GM21717 (cell line): ENCODE measurements around the gene SMAD6.
A peak's percentile ranks its signal among the peaks of the same experiment; 100 is the strongest.

ENCODE experiments used
- ATAC-seq: cut with Tn5 transposase; IDR thresholded peaks from one replicate; pipeline ENCODE4 v1.9.1; 2021; ENCODE audit warnings: mild to moderate bottlenecking, moderate library complexity; ENCODE audit not compliant: unreplicated experiment

The SMAD6 gene

GRCh38 chr15:66702035-66702786 is at the start of gene SMAD6:
SMAD6 (plus strand) TSS chr15:66702236; CDS start chr15:66703259, 1,023 bp downstream.
- ATAC-seq, result peak; percentile 32

GRCh38 chr15:66652806-66653205 is 49.2 kb upstream of the SMAD6 start:
- no peak for ATAC-seq

- ATAC-seq, result no peak
Observed at GRCh38 chr15:66653398-66653797, 48.6 kb upstream of the SMAD6 start.

- no peak for ATAC-seq
Observed at GRCh38 chr15:66653852-66654251, 48.2 kb upstream of the SMAD6 start.

- no peak for ATAC-seq
Observed at GRCh38 chr15:66654361-66654738, 47.7 kb upstream of the SMAD6 start.

GRCh38 chr15:66654739-66655375 is 47.2 kb upstream of the SMAD6 start:
- ATAC-seq, result no peak

GRCh38 chr15:66655511-66655910 is 46.5 kb upstream of the SMAD6 start:
- no peak for ATAC-seq

GRCh38 chr15:66655997-66656396 is 46.0 kb upstream of the SMAD6 start:
- no peak for ATAC-seq

GRCh38 chr15:66657185-66658020 is 44.6 kb upstream of the SMAD6 start:
- no peak for ATAC-seq

- no peak for ATAC-seq
Observed at GRCh38 chr15:66658044-66658443, 44.0 kb upstream of the SMAD6 start.

GRCh38 chr15:66658855-66659254 is 43.2 kb upstream of the SMAD6 start:
- ATAC-seq, result no peak

- no peak for ATAC-seq
Observed at GRCh38 chr15:66659384-66659783, 42.7 kb upstream of the SMAD6 start.

- ATAC-seq, result no peak
Observed at GRCh38 chr15:66661432-66662096, 40.5 kb upstream of the SMAD6 start.

GRCh38 chr15:66662522-66662921 is 39.5 kb upstream of the SMAD6 start:
- ATAC-seq, result no peak

GRCh38 chr15:66663664-66664063 is 38.4 kb upstream of the SMAD6 start:
- ATAC-seq, result no peak

- no peak for ATAC-seq
Observed at GRCh38 chr15:66670175-66670574, 31.9 kb upstream of the SMAD6 start.

GRCh38 chr15:66670762-66671580 is 31.1 kb upstream of the SMAD6 start:
- ATAC-seq, result no peak

- no peak for ATAC-seq
Observed at GRCh38 chr15:66672867-66673266, 29.2 kb upstream of the SMAD6 start.

- no peak for ATAC-seq
Observed at GRCh38 chr15:66673410-66674322, 28.4 kb upstream of the SMAD6 start.
